Endodermal cell (in vitro differentiated cells): ENCODE measurements around the gene DAPK1. TPM values are rescaled to one million over a fixed set of nuclear protein-coding genes. Genes with fewer than 3 reads are reported as not detected.
A peak's percentile ranks its signal among the peaks of the same experiment; 100 is the strongest.

Source experiments
- DNase-seq: peaks from one replicate; pipeline ENCODE4 v3.0.0-alpha.2; 2017
- H3K27ac ChIP-seq: 2 replicates; pipeline ENCODE4 v1.5.1; 2013; ENCODE audit warnings: mild to moderate bottlenecking, low read depth, low read length, moderate library complexity
- H3K27me3 ChIP-seq: 2 replicates; pipeline ENCODE4 v1.6.1; 2013; ENCODE audit warnings: mild to moderate bottlenecking, low read length, moderate library complexity; ENCODE audit not compliant: insufficient read depth, control insufficient read depth, poor library complexity, severe bottlenecking
- H3K36me3 ChIP-seq: 2 replicates; pipeline ENCODE4 v1.7.0; 2013; ENCODE audit warnings: mild to moderate bottlenecking, low read length, moderate library complexity; ENCODE audit not compliant: control insufficient read depth, insufficient read depth
- H3K4me1 ChIP-seq: one replicate; pipeline ENCODE4 v1.7.0; 2013; ENCODE audit warnings: low read length; ENCODE audit not compliant: control insufficient read depth, insufficient read depth
- H3K4me3 ChIP-seq: 2 replicates; pipeline ENCODE4 v1.5.1; 2013; ENCODE audit warnings: mild to moderate bottlenecking, low read length, moderate library complexity
- H3K9ac ChIP-seq: 2 replicates; pipeline ENCODE4 v1.6.1; 2013; ENCODE audit warnings: mild to moderate bottlenecking, low read length, moderate library complexity; ENCODE audit not compliant: poor library complexity, severe bottlenecking; ENCODE audit errors: extremely low read depth
- H3K9me3 ChIP-seq: 2 replicates; pipeline ENCODE4 v1.6.1; 2013; ENCODE audit warnings: mild to moderate bottlenecking, low read length, moderate library complexity; ENCODE audit not compliant: control insufficient read depth
- H3K27ac Mint-ChIP-seq: 2 replicates; pipeline ENCODE4 v1.8.0; 2020; ENCODE audit warnings: mixed read lengths
- H3K27me3 Mint-ChIP-seq: 2 replicates; pipeline ENCODE4 v1.8.0; 2021; ENCODE audit warnings: mild to moderate bottlenecking, mixed read lengths; ENCODE audit not compliant: insufficient read depth
- H3K36me3 Mint-ChIP-seq: 2 replicates; pipeline ENCODE4 v1.8.0; 2020; ENCODE audit warnings: low read depth, mixed read lengths
- H3K4me1 Mint-ChIP-seq: 2 replicates; pipeline ENCODE4 v1.8.0; 2020; ENCODE audit warnings: mixed read lengths
- H3K4me3 Mint-ChIP-seq: 2 replicates; pipeline ENCODE4 v1.8.0; 2020; ENCODE audit warnings: mild to moderate bottlenecking, moderate library complexity, mixed read lengths
- H3K9me3 Mint-ChIP-seq: 2 replicates; pipeline ENCODE4 v1.8.0; 2020; ENCODE audit warnings: mild to moderate bottlenecking, mixed read lengths
- CTCF ChIP-seq: fragments of 200-600 bp; sonication (generic); conservative IDR thresholded peaks from 2 replicates; pipeline ENCODE4 v1.5.0; 2021; ENCODE audit warnings: antibody characterized with exemption, mild to moderate bottlenecking
- WGBS, 2 experiments: methylation state at CpG; one replicate each; pipeline versions ENCODE4 v1.1.5 to v1.1.7; 2013; ENCODE audit warnings: missing lambda C conversion rate in 2 of 2, mixed read lengths in 1 of 2; ENCODE audit not compliant: insufficient coverage in 1 of 2, insufficient read length in 1 of 2; 5-methylcytosine and 5-hydroxymethylcytosine counted together
- total RNA-seq, 2 donors: library from RNA; stranded (reverse); fragmentation: NEBNext Ultra II Directional in 1 of 2; extraction: Animal tissue kit (Norgen Biotek cat#: 25700) in 1 of 2; gene quantifications; 2 replicates in 1 of 2; 3 replicates in 1 of 2; pipeline ENCODE4 v1.2.1, GENCODE V29; 2021

Gene DAPK1
- total RNA-seq, 2 donors from 2014 or later: 117 to 139 TPM

GRCh38 chr9:87541663-87542062 lies 44.0 kb downstream of the DAPK1 start:
- Histone ChIP-seq H3K36me3 (peaks cover 49% of the 10 kb centered on the region), H3K4me1 (no peaks in the 10 kb centered on the region), H3K9me3 (no peaks in the 10 kb centered on the region), H3K27ac (no peak overlapping the region), H3K9ac (no peak overlapping the region), H3K27me3 (no peaks in the 10 kb centered on the region), H3K4me3 (no peak overlapping the region)
- Mint-ChIP-seq H3K27me3 (no peaks in the 10 kb centered on the region), H3K4me3 (no peak overlapping the region), H3K36me3 (peaks cover 32% of the 10 kb centered on the region), H3K27ac (no peak overlapping the region), H3K4me1 (peaks cover 13% of the 10 kb centered on the region), H3K9me3 (no peaks in the 10 kb centered on the region)
- WGBS, 2 experiments: 100% methylated on average over 1 to 2 of the region's 2 CpGs
- no peak for DNase-seq
- TF ChIP-seq CTCF: no peak

DNA sequence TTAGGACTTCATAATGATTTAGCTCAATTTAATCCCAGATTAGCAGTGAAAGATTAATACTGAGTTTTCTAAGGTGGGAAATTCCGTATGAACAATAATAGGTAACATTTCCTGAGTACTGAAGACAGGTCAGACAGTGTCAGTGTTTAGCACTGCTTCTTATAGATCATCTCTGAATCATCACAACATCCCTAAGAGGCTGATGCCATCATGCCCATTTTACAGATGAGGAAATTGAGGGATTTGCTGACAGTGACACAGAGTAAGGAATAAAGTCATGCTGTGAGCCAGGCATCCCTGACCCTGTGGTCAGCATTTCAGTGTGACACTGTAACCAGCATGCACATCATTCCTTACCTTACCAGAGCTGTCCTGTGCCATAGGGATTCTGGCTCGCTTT lies 44.5 kb downstream of the DAPK1 start:
- Mint-ChIP-seq H3K36me3 (peaks cover 32% of the 10 kb centered on the region), H3K4me3 (no peak overlapping the region), H3K4me1 (peaks cover 13% of the 10 kb centered on the region)

GRCh38 chr9:87543251-87543650 lies 45.6 kb downstream of the DAPK1 start:
- Histone ChIP-seq H3K27ac (no peak overlapping the region), H3K9me3 (no peaks in the 10 kb centered on the region), H3K4me3 (no peak overlapping the region), H3K27me3 (no peaks in the 10 kb centered on the region), H3K9ac (no peak overlapping the region), H3K4me1 (no peaks in the 10 kb centered on the region), H3K36me3 (peaks cover 51% of the 10 kb centered on the region)
- Mint-ChIP-seq H3K27ac (peak overlapping the region; percentile 40), H3K36me3 (peaks cover 39% of the 10 kb centered on the region), H3K9me3 (no peaks in the 10 kb centered on the region), H3K27me3 (no peaks in the 10 kb centered on the region), H3K4me3 (no peak overlapping the region), H3K4me1 (peaks cover 13% of the 10 kb centered on the region)
- no peak for TF ChIP-seq CTCF
- no peak for DNase-seq

More for the DNA sequence above, 44.5 kb downstream of the DAPK1 start:
- no peak for TF ChIP-seq CTCF
- H3K4me1 ChIP-seq: no peaks in the 10 kb centered on the region
- no peak overlapping the region for H3K27ac Mint-ChIP-seq
- no peak overlapping the region for H3K9ac ChIP-seq
- H3K36me3 ChIP-seq: peaks cover 49% of the 10 kb centered on the region
- H3K4me3 ChIP-seq: no peak overlapping the region
- no peak overlapping the region for H3K27ac ChIP-seq
- H3K27me3 Mint-ChIP-seq: no peaks in the 10 kb centered on the region
- H3K9me3 ChIP-seq: no peaks in the 10 kb centered on the region
- 78% methylated on average over 2 of the region's 2 CpGs; no CpG with 5 or more reads in 1 of the 2 experiments for WGBS, 2 experiments
- H3K9me3 Mint-ChIP-seq: no peaks in the 10 kb centered on the region
- no peaks in the 10 kb centered on the region for H3K27me3 ChIP-seq
- DNase-seq: no peak
